Nephron (organoid): ENCODE data around the gene GH2.

ENCODE experiments used
- H3K27ac Mint-ChIP-seq, 3 experiments: 2 replicates each; pipeline ENCODE4 v1.8.0; 2020; ENCODE audit warnings: mixed read lengths in 3 of 3, mild to moderate bottlenecking in 2 of 3, moderate library complexity in 1 of 3
- H3K27me3 Mint-ChIP-seq: 2 replicates; pipeline ENCODE4 v1.8.0; 2021; ENCODE audit warnings: low read depth, mild to moderate bottlenecking, moderate library complexity, mixed read lengths
- H3K36me3 Mint-ChIP-seq: 2 replicates; pipeline ENCODE4 v1.8.0; 2020; ENCODE audit warnings: low read depth, mixed read lengths
- H3K4me1 Mint-ChIP-seq: 2 replicates; pipeline ENCODE4 v1.8.0; 2020; ENCODE audit warnings: mixed read lengths
- H3K4me3 Mint-ChIP-seq, 3 experiments: 2 replicates each; pipeline ENCODE4 v1.8.0; 2020; ENCODE audit warnings: mild to moderate bottlenecking in 3 of 3, mixed read lengths in 3 of 3, moderate library complexity in 2 of 3
- H3K9me3 Mint-ChIP-seq: 2 replicates; pipeline ENCODE4 v1.8.0; 2020; ENCODE audit warnings: mixed read lengths
- CTCF ChIP-seq, 3 experiments: fragments of 200-600 bp; sonication (generic); IDR thresholded peaks; one replicate each; pipeline ENCODE4 v1.5.0; 2021; ENCODE audit warnings: antibody characterized with exemption in 3 of 3; ENCODE audit not compliant: unreplicated experiment in 3 of 3

Gene GH2

GRCh38 chr17:63837962-63838600 lies 43.7 kb downstream of the GH2 start:
- Mint-ChIP-seq H3K27me3 (no peaks in the 10 kb centered on the region), H3K4me1 (peaks cover 25% of the 10 kb centered on the region), H3K9me3 (no peaks in the 10 kb centered on the region), H3K4me3 (no peak overlapping the region), H3K36me3 (peaks cover 34% of the 10 kb centered on the region), H3K27ac (peak overlapping the region; percentile 92 to 95 (median 94))
- TF ChIP-seq CTCF (IDR thresholded peaks at IDR 0.05; ENCODE audit: unreplicated experiment in 3 of 3): no peak

GRCh38 chr17:63837480-63837879 lies 44.3 kb downstream of the GH2 start:
- H3K4me3 Mint-ChIP-seq: no peak overlapping the region
- TF ChIP-seq CTCF (IDR thresholded peaks at IDR 0.05; ENCODE audit: unreplicated experiment in 3 of 3): no peak
- H3K9me3 Mint-ChIP-seq: no peaks in the 10 kb centered on the region
- no peaks in the 10 kb centered on the region for H3K27me3 Mint-ChIP-seq
- no peak overlapping the region for H3K27ac Mint-ChIP-seq
- H3K4me1 Mint-ChIP-seq: peaks cover 25% of the 10 kb centered on the region
- peaks cover 35% of the 10 kb centered on the region for H3K36me3 Mint-ChIP-seq

- no peaks in the 10 kb centered on the region for H3K9me3 Mint-ChIP-seq
- no peak overlapping the region for H3K4me3 Mint-ChIP-seq
- H3K4me1 Mint-ChIP-seq: peaks cover 25% of the 10 kb centered on the region
- peaks cover 41% of the 10 kb centered on the region for H3K36me3 Mint-ChIP-seq
- peak overlapping the region in 1 of 3 experiments; percentile 51 for H3K27ac Mint-ChIP-seq
- no peaks in the 10 kb centered on the region for H3K27me3 Mint-ChIP-seq
- TF ChIP-seq CTCF (IDR thresholded peaks at IDR 0.05; ENCODE audit: unreplicated experiment in 3 of 3): no peak
Measured at GRCh38 chr17:63836811-63837210, 44.9 kb downstream of the GH2 start.

GRCh38 chr17:63835167-63835720 lies 46.5 kb downstream of the GH2 start:
- TF ChIP-seq CTCF (IDR thresholded peaks at IDR 0.05; ENCODE audit: unreplicated experiment in 3 of 3): peak in 1 of 3 experiments; percentile 1
- no peaks in the 10 kb centered on the region for H3K9me3 Mint-ChIP-seq
- peaks cover 12% of the 10 kb centered on the region for H3K4me1 Mint-ChIP-seq
- H3K27ac Mint-ChIP-seq: no peak overlapping the region
- peaks cover 57% of the 10 kb centered on the region for H3K36me3 Mint-ChIP-seq
- H3K27me3 Mint-ChIP-seq: no peaks in the 10 kb centered on the region
- H3K4me3 Mint-ChIP-seq: no peak overlapping the region

GRCh38 chr17:63834431-63835166 lies 47.1 kb downstream of the GH2 start:
- Mint-ChIP-seq H3K36me3 (peaks cover 63% of the 10 kb centered on the region), H3K27ac (no peak overlapping the region)
- TF ChIP-seq CTCF (IDR thresholded peaks at IDR 0.05; ENCODE audit: unreplicated experiment in 3 of 3): peak in 2 of 3 experiments; percentile 29 to 47

More at GRCh38 chr17:63834431-63835166, 47.1 kb downstream of the GH2 start:
- H3K4me3 Mint-ChIP-seq: no peak overlapping the region
- peaks cover 15% of the 10 kb centered on the region for H3K4me1 Mint-ChIP-seq
- no peaks in the 10 kb centered on the region for H3K27me3 Mint-ChIP-seq
- H3K9me3 Mint-ChIP-seq: no peaks in the 10 kb centered on the region
